ENCODE results near the gene PGLYRP1. TPM values are rescaled to one million over a fixed set of nuclear protein-coding genes. Genes with fewer than 3 reads are reported as not detected.

PGLYRP1 gene
- total RNA-seq, 8 experiments from 2014 or later: 0.51 to 0.95 TPM; not detected in 6

DNA sequence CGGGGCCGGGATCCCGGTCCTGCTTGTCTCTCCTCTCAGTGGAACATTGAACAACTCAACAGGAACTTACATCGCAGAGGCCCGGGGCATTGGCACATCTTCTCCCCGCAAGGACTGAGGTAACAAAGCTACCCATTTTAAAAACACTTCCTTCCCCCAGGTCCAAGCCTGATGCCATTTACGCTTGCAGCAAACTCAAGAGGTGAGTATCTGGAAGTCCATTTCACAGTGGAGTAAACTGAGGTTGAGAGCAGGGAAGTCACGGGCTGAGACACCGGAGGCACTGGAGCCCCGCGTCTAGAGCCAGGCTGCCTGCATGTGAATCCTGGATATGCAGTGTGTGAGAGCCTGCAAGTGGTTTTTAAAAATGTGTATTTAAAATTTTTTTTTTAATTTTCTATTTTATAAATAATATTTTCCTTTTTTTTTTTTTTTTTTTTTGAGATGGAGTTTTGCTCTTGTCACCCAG lies 492 bp upstream of the PGLYRP1 start:
- no peak overlapping the region for H3K27ac ChIP-seq
- peaks cover 9% of the 10 kb centered on the region in 2 donors for H3K4me1 ChIP-seq (replicated peaks in 1 of 2)
- ATAC-seq (replicated peaks in 6 of 8): no peak
- WGBS, 10 experiments: 54 to 100% (median 98%) methylated on average over 1 to 6 of the region's 11 CpGs; no CpG with 5 or more reads in 5 of the 10 experiments
- in situ Hi-C loops (cut with MboI; ENCODE audit: low pct_unique_long_range_greater_than_20kb in 2 of 9, low sequenced_read_pairs in 9 of 9, unreplicated experiment in 9 of 9): loop anchor here in 3 of 9 experiments (10.0 kb wide), 2 partner anchors 51 to 241 kb away; no protein-coding TSS in a partner anchor
- no peak overlapping the region for H3K4me3 ChIP-seq

DNA sequence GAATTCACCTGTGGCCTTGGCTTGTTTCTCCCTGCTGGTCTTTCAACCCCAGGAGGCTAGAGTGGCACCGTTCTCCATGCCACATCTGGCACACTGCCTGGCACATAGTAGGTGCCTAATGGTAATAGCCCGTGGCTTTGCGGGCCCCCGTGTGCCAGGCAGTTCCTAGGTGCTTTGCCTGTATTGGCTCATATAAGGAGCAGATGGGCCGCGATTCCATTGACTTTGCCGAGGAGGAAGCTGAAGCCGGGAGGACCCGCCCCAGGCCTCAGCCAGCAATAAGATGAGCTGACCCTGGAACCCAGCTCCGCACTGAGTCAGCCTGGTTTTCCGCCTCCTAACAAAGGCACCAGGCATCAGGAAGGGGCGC lies 807 bp downstream of the PGLYRP1 start:
- ATAC-seq (replicated peaks in 6 of 8): peak in 4 of 8 experiments; percentile 8 to 36 (median 24)
- H3K4me1 ChIP-seq (replicated peaks in 1 of 2): peaks cover 9% of the 10 kb centered on the region in 2 donors
- no peak overlapping the region for H3K4me3 ChIP-seq
- 7 to 100% (median 92%) methylated on average over 1 to 6 of the region's 12 CpGs; no CpG with 5 or more reads in 5 of the 10 experiments for whole genome bisulfite sequencing, 10 experiments
- in situ Hi-C loops (cut with MboI; ENCODE audit: low pct_unique_long_range_greater_than_20kb in 2 of 9, low sequenced_read_pairs in 9 of 9, unreplicated experiment in 9 of 9): loop anchor here in 3 of 9 experiments (10.0 kb wide), 2 partner anchors 53 to 243 kb away; no protein-coding TSS in a partner anchor
- H3K27ac ChIP-seq: no peak overlapping the region

DNA sequence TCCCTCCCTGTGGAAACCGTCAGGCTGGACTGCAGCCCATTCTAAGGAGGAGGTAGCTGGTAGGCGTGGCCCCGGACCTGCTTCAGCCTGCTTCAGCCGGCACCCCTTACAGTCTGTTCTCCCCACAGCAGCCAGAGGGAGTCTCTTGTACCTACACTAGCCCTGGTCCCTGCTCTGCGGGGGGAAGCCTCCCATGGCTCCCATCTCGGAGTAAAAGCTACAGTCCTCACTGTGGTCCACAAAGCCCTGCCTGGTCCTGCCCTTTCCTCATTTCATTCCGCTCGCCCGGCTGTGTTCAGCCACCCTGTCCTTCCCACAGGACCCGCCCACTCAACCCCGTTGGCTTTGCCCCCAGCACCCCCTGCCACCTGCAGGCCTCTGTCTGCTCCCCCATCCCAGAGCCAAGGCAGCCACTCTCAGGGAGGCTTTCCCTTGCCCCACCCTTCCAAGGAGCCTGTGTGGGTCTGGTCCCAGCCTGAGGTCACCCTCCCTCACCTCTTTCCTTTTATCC lies 1.3 kb downstream of the PGLYRP1 start:
- ATAC-seq (replicated peaks in 6 of 8): peak in 5 of 8 experiments; percentile 16 to 62 (median 40)
- Histone ChIP-seq H3K4me3 (no peak overlapping the region), H3K4me1 (replicated peaks in 1 of 2) (peaks cover 9 to 12% of the 10 kb centered on the region in 2 donors), H3K27ac (peak overlapping the region in 1 of 2 donors; percentile 2)
- 74 to 76% methylated on average over 3 to 6 of the region's 11 CpGs; no CpG with 5 or more reads in 8 of the 10 experiments for WGBS, 10 experiments
- in situ Hi-C loops (cut with MboI; ENCODE audit: low pct_unique_long_range_greater_than_20kb in 2 of 9, low sequenced_read_pairs in 9 of 9, unreplicated experiment in 9 of 9): loop anchor here in 3 of 9 experiments (10.0 kb wide), 2 partner anchors 53 to 243 kb away; no protein-coding TSS in a partner anchor

DNA sequence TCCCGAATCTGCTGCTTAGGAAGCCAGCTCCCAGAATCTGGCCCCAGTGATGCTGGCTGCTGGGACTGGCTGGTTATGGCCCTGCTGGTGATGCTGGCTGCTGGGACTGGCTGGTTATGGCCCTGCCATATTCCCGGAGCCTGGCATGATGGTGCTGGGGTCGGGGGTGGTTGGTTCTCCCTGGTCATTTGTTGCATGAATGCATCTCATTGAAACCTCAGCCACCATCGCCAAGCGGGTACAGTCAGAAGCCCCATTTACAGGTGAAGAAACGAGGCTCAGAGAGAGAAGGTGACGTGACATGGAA lies 2.1 kb downstream of the PGLYRP1 start:
- H3K4me3 ChIP-seq: no peak overlapping the region
- H3K4me1 ChIP-seq (replicated peaks in 1 of 2): peaks cover 13 to 20% of the 10 kb centered on the region in 2 donors
- in situ Hi-C loops (cut with MboI; ENCODE audit: low pct_unique_long_range_greater_than_20kb in 2 of 9, low sequenced_read_pairs in 9 of 9, unreplicated experiment in 9 of 9): loop anchor here in 3 of 9 experiments (10.0 kb wide), 2 partner anchors 54 to 244 kb away; no protein-coding TSS in a partner anchor
- no peak for ATAC-seq (replicated peaks in 6 of 8)
- WGBS, 10 experiments: 60 to 100% (median 80%) methylated on average over 2 to 4 of the region's 7 CpGs; no CpG with 5 or more reads in 5 of the 10 experiments
- no peak overlapping the region for H3K27ac ChIP-seq

DNA sequence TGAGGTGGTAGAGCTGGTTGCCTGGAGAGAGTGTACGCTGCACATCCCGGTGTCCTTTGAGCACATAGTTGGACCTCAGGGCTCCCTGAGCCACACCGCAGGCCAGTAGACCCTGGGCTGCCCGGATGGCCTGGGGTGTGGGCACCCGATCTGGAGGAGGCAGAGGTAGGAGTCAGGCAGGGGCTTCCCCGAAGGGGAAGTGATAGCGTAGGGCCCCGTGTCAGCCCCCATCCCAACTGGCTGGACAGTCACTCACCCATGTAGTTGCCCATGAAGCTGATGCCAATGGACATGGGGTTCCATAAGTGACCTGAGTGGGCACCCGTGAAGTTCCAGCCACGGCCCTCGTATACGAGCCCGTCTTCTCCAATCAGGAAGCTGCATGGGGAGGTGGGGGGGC lies 3.6 kb downstream of the PGLYRP1 start:
- in situ Hi-C loops (cut with MboI; ENCODE audit: low pct_unique_long_range_greater_than_20kb in 2 of 9, low sequenced_read_pairs in 9 of 9, unreplicated experiment in 9 of 9): no loop called here
- Histone ChIP-seq H3K4me1 (replicated peaks in 1 of 2) (peaks cover 23 to 29% of the 10 kb centered on the region in 2 donors), H3K4me3 (no peak overlapping the region), H3K27ac (no peak overlapping the region)
- 43 to 100% (median 97%) methylated on average over 1 to 6 of the region's 13 CpGs; no CpG with 5 or more reads in 5 of the 10 experiments for WGBS, 10 experiments
- no peak for ATAC-seq (replicated peaks in 6 of 8)

DNA sequence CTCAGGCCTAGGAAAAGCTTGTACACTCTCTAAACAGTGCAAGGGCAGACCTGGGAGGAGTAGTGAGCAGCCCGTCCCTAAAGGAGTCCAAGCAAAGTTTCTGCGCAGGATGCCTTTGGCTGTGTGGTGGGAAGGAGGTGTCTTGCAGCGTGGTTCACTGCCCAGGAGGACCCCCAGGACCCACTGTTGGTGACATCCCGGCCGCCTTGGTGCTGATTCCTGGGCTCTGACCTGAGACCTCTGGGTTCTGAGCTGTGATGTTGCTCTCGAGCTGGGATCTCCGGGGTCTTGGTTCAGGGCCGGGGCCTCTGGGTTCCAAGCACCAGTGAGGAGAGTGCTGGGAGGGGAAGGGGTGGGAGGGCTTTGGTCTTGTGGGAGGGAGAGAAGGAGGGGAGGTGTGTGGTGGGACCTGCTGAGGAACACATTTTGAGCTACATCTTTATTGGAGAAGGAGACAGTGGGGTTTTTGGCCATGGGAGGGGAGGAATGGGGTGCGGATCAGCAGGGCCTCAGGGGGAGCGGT lies 4.1 kb downstream of the PGLYRP1 start:
- in situ Hi-C loops (cut with MboI; ENCODE audit: low pct_unique_long_range_greater_than_20kb in 2 of 9, low sequenced_read_pairs in 9 of 9, unreplicated experiment in 9 of 9): no loop called here
- Histone ChIP-seq H3K27ac (no peak overlapping the region), H3K4me1 (replicated peaks in 1 of 2) (peaks cover 25 to 30% of the 10 kb centered on the region in 2 donors), H3K4me3 (no peak overlapping the region)
- ATAC-seq (replicated peaks in 6 of 8): no peak
- 80 to 100% methylated on average over 1 of the region's 10 CpGs; no CpG with 5 or more reads in 8 of the 10 experiments for WGBS, 10 experiments

DNA sequence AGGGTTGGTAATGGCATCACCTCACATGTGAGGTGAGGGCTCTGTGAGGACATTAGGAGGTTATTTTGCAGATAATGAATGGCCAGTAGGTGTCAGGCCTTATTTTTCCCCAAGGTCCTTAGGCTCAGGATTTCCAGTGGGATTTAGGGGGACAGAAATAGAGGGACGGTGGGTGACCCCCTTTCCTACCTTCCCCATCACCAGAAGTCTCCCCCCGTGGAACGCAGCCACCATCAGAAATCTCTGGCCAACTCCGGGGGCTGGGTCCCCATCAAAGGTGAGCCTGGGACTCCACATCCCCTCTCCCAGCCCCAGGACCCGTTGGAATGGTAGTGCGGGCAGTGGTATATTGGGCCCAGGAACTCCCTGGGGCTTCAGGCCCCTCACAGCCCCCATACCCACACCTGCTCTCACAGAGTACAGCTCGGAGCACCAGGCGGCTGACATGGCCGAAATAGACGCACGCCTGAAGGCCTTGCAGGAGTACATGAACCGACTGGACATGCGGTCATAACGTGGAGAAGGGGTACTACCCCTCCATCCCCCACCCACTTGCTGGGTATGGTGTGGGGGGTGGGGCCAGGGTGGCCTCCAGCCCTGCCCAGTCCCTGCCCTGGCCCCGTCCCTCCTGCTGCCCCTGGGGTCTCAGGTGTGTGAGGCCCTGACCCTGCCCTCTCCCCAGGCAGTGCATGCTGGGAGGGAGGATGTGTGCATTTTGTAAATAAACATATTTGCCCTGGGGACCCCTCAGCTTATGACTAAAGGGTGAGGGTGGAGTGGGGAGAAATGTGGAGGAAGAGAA lies 4.8 kb downstream of the PGLYRP1 start:
- in situ Hi-C loops (cut with MboI; ENCODE audit: low pct_unique_long_range_greater_than_20kb in 2 of 9, low sequenced_read_pairs in 9 of 9, unreplicated experiment in 9 of 9): no loop called here
- 88 to 100% (median 100%) methylated on average over 1 to 7 of the region's 15 CpGs; no CpG with 5 or more reads in 7 of the 10 experiments for whole genome bisulfite sequencing, 10 experiments
- Histone ChIP-seq H3K4me1 (replicated peaks in 1 of 2) (peaks cover 25 to 30% of the 10 kb centered on the region in 2 donors), H3K4me3 (no peak overlapping the region), H3K27ac (no peak overlapping the region)
- no peak for ATAC-seq (replicated peaks in 6 of 8)

DNA sequence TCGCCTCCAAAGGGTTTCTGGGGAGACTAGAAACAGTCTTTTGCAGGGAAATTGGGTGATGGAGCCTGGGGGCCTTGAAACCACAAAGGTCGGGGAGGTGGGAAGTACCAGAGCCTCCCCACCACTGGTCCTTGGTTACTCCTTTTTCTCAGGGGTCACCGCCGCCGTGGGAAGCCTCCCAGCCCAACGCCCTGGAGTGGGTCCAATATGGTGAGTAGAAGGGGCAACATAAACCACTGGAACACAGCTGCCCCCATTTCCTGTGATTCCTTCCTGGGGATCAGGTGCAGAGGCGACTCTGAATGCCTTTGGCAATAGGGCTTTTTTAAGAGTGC lies 5.8 kb downstream of the PGLYRP1 start:
- WGBS, 10 experiments: 32 to 80% (median 44%) methylated on average over 1 to 5 of the region's 7 CpGs; no CpG with 5 or more reads in 7 of the 10 experiments
- Histone ChIP-seq H3K27ac (no peak overlapping the region), H3K4me3 (peak overlapping the region in 2 of 5 donors; percentile 26 to 36), H3K4me1 (replicated peaks in 1 of 2) (peaks cover 24 to 30% of the 10 kb centered on the region in 2 donors)
- in situ Hi-C loops (cut with MboI; ENCODE audit: low pct_unique_long_range_greater_than_20kb in 2 of 9, low sequenced_read_pairs in 9 of 9, unreplicated experiment in 9 of 9): no loop called here
- peak in 1 of 8 experiments; percentile 21 for ATAC-seq (replicated peaks in 6 of 8)

- 0 to 19% (median 10%) methylated on average over 1 to 10 of the region's 48 CpGs; no CpG with 5 or more reads in 5 of the 10 experiments for WGBS, 10 experiments
- peak; percentile 29 to 84 (median 52) for ATAC-seq (replicated peaks in 6 of 8)
- peaks cover 19 to 26% of the 10 kb centered on the region in 2 donors for H3K4me1 ChIP-seq (replicated peaks in 1 of 2)
- no peak overlapping the region for H3K27ac ChIP-seq
- in situ Hi-C loops (cut with MboI; ENCODE audit: low pct_unique_long_range_greater_than_20kb in 2 of 9, low sequenced_read_pairs in 9 of 9, unreplicated experiment in 9 of 9): no loop called here
- H3K4me3 ChIP-seq: peak overlapping the region; percentile 26 to 39 (median 36)
Measured at GRCh38 chr19:46016426-46017094, 6.3 kb downstream of the PGLYRP1 start.

DNA sequence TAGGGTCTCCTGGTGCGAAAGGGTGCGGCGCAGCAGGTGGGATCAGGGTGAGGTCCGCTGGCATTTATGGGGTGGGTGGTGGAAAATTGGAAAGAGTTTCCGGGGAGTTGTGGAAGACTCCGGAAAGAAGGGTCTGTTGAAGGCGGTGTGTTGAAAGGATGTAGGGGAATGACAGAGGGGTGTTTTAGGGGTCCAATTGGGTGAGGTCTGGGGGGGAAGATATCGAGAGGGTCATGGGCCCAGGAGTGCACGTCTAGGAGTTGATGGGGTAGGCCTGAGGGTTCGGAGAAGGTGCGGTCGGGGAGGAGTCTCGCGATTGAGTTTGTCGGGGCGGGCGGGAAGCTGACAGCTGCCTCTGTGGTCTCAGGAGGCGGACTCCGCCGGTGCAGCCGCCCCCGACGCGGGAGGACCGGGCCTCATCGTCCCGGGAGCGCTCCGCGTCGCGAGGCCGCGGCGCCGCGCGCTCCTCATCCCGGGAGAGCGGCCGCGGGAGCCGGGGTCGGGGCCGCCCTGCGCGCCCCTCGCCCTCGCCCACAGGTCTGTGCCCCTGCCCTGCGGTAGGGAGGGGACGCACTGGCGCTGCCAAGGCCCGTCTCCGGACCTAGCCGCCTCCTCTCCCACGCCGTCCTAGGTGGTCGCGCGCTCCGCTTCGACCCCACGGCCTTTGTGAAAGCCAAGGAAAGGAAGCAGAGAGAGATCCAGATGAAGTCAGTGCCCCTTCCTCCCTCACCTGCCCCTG lies 7.0 kb downstream of the PGLYRP1 start:
- 16% methylated on average over 11 of the region's 63 CpGs; no CpG with 5 or more reads in 9 of the 10 experiments for WGBS, 10 experiments
- in situ Hi-C loops (cut with MboI; ENCODE audit: low pct_unique_long_range_greater_than_20kb in 2 of 9, low sequenced_read_pairs in 9 of 9, unreplicated experiment in 9 of 9): no loop called here
- no peak overlapping the region for H3K27ac ChIP-seq
- H3K4me3 ChIP-seq: peak overlapping the region; percentile 26 to 39 (median 36)
- ATAC-seq (replicated peaks in 6 of 8): peak in 6 of 8 experiments; percentile 3 to 8 (median 6)
- H3K4me1 ChIP-seq (replicated peaks in 1 of 2): peaks cover 17 to 22% of the 10 kb centered on the region in 2 donors

GRCh38 chr19:46014941-46015686 lies 7.7 kb downstream of the PGLYRP1 start:
- peak in 7 of 8 experiments; percentile 26 to 78 (median 72) for ATAC-seq (replicated peaks in 6 of 8)
- in situ Hi-C loops (cut with MboI; ENCODE audit: low pct_unique_long_range_greater_than_20kb in 2 of 9, low sequenced_read_pairs in 9 of 9, unreplicated experiment in 9 of 9): no loop called here
- Histone ChIP-seq H3K4me3 (peak overlapping the region; percentile 10 to 39 (median 36)), H3K4me1 (replicated peaks in 1 of 2) (peaks cover 17 to 22% of the 10 kb centered on the region in 2 donors), H3K27ac (peak overlapping the region in 1 of 2 donors; percentile 15)
- 0 to 20% methylated on average over 1 to 5 of the region's 74 CpGs; no CpG with 5 or more reads in 8 of the 10 experiments for WGBS, 10 experiments
